Gastrocnemius medialis (tissue), 4 donors: Measurements from ENCODE around the gene MAD1L1. TPM values are rescaled to one million over a fixed set of nuclear protein-coding genes. Genes with fewer than 3 reads are reported as not detected.
"Not testable (repeated sequence)": the region's sequence is repeated elsewhere in the genome, so short reads cannot be mapped to it uniquely, and the experiment has no call there.

ENCODE experiments used
- ATAC-seq, 2 donors: fragments of 150-250 bp; one replicate each; pipeline ENCODE4 v1.9.1; 2016
- DNase-seq, 2 donors: peaks; one replicate each; pipeline ENCODE4 v3.0.0-alpha.2; 2019
- H3K27ac ChIP-seq, 4 donors: fragments of 200-600 bp; sonication (generic); 1 replicate in 1 of 4; 2 replicates in 3 of 4; pipeline ENCODE4 v1.5.1; 2016 to 2018; ENCODE audit warnings: mild to moderate bottlenecking in 2 of 4, moderate library complexity in 1 of 4
- H3K27me3 ChIP-seq, 3 donors: fragments of 200-600 bp; sonication (generic) in 2 of 3; 1 replicate in 1 of 3; 2 replicates in 2 of 3; pipeline versions ENCODE4 v1.5.1 to v1.6.0; 2016 to 2019; ENCODE audit warnings: mild to moderate bottlenecking in 1 of 3, moderate library complexity in 1 of 3
- H3K36me3 ChIP-seq, 2 donors: fragments of 200-600 bp; sonication (generic) in 1 of 2; one replicate each; pipeline ENCODE4 v1.5.1; 2017 to 2018
- H3K4me1 ChIP-seq, 2 donors: fragments of 200-600 bp; sonication (generic) in 1 of 2; one replicate each; pipeline ENCODE4 v1.5.1; 2016 to 2017; ENCODE audit warnings: mild to moderate bottlenecking in 2 of 2
- H3K4me3 ChIP-seq, 4 donors: fragments of 200-600 bp; sonication (generic) in 3 of 4; 1 replicate in 1 of 4; 2 replicates in 3 of 4; pipeline ENCODE4 v1.5.1; 2016 to 2019; ENCODE audit warnings: mild to moderate bottlenecking in 2 of 4
- H3K9me3 ChIP-seq, 3 donors: fragments of 200-600 bp; sonication (generic) in 2 of 3; 1 replicate in 1 of 3; 2 replicates in 2 of 3; pipeline ENCODE4 v1.5.1; 2016 to 2019
- CTCF ChIP-seq, 5 experiments: fragments of 450-650 bp in 3 of 5; fragments of 200-600 bp in 2 of 5; sonication (generic) in 2 of 5; IDR thresholded peaks in 4 of 5; conservative IDR thresholded peaks in 1 of 5; 1 replicate in 4 of 5; 2 replicates in 1 of 5; pipeline ENCODE4 v1.5.1; 2016 to 2019; ENCODE audit warnings: antibody characterized with exemption in 5 of 5, mild to moderate bottlenecking in 3 of 5, moderate library complexity in 3 of 5
- POLR2A ChIP-seq, 2 donors: fragments of 450-650 bp; IDR thresholded peaks; one replicate each; pipeline ENCODE4 v1.6.1; 2017; ENCODE audit warnings: antibody characterized with exemption in 2 of 2, mild to moderate bottlenecking in 2 of 2, moderate library complexity in 2 of 2
- in situ Hi-C, 4 donors: fragments of 200-750 bp; cut with MboI; loops; one replicate each; pipeline versions ENCODE4 v1.15.0 to v1.8.0; 2017; ENCODE audit warnings: low sequenced_read_pairs in 4 of 4
- intact Hi-C: fragments of 100-400 bp; cut with DNase I; formaldehyde crosslinking; loops from one replicate; pipeline ENCODE4 v1.15.1; 2023; ENCODE audit warnings: low total_unique reads
- total RNA-seq, 4 donors: library from RNA; depleted of rRNA; stranded (reverse); fragments of >200 nt; gene quantifications; one replicate each; pipeline versions ENCODE4 v1.1.0 to v1.2.3, GENCODE V29; 2016

The MAD1L1 gene
- total RNA-seq, 4 donors from 2014 or later: 19.7 to 32.4 (median 22.7) TPM

DNA sequence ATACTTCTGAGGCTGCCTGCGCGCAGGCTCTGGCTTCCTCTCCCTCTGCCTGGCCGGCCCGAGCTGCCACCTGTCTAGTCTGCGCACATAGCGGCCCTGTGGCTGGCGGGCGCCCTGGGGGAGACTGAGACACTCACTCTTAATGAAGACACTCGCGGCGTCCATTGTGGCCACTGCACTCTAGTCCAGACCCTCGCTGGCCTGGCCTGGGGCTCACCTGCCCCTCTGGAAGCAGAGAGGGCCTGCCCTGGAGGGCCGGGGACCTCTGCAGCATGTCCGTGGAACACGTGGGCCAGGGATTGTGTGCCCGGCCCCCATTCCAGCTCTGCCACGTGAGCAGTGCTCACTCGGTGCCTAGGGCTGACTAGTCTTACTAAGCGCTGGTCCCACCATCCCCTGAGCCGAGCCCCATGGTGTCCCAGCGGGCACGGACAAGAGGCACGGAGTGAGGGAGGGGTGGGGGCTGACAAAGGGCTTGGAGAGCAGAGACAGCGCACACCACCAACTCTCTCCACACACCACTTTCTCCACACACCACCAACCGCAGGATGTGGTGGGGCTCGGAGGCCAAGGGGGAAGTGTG, 413.4 kb downstream of the MAD1L1 start:
- Histone ChIP-seq H3K9me3 (no peaks in the 10 kb centered on the region), H3K4me3 (no peak overlapping the region), H3K27ac (no peak overlapping the region), H3K36me3 (no peaks in the 10 kb centered on the region), H3K27me3 (no peaks in the 10 kb centered on the region), H3K4me1 (peaks cover 7 to 14% of the 10 kb centered on the region in 2 donors)
- intact Hi-C loops: no loop called here
- no peak for DNase-seq
- in situ Hi-C loops: no loop called here
- peak; percentile 31 to 61 for ATAC-seq
- TF ChIP-seq CTCF (IDR thresholded peaks at IDR 0.05 in 4 of 5, conservative IDR thresholded peaks at IDR 0.05 in 1 of 5) (no peak), POLR2A (IDR thresholded peaks at IDR 0.05) (no peak)

GRCh38 chr7:1818575-1819258, 414.0 kb downstream of the MAD1L1 start:
- DNase-seq (no peak), ATAC-seq (peak; percentile 6 to 40)
- Histone ChIP-seq H3K27ac (no peak overlapping the region), H3K27me3 (no peaks in the 10 kb centered on the region), H3K4me3 (no peak overlapping the region), H3K9me3 (no peaks in the 10 kb centered on the region), H3K36me3 (no peaks in the 10 kb centered on the region), H3K4me1 (peaks cover 7 to 14% of the 10 kb centered on the region in 2 donors)
- in situ Hi-C loops (no loop called here), intact Hi-C loops (no loop called here)
- TF ChIP-seq CTCF (IDR thresholded peaks at IDR 0.05 in 4 of 5, conservative IDR thresholded peaks at IDR 0.05 in 1 of 5): no peak
- TF ChIP-seq POLR2A (IDR thresholded peaks at IDR 0.05): no peak

- Histone ChIP-seq H3K27me3 (no peaks in the 10 kb centered on the region), H3K4me3 (no peak overlapping the region), H3K36me3 (no peaks in the 10 kb centered on the region), H3K4me1 (peaks cover 7 to 14% of the 10 kb centered on the region in 2 donors), H3K9me3 (no peaks in the 10 kb centered on the region), H3K27ac (no peak overlapping the region)
- DNase-seq (no peak), ATAC-seq (no peak)
- no peak for TF ChIP-seq CTCF (IDR thresholded peaks at IDR 0.05 in 4 of 5, conservative IDR thresholded peaks at IDR 0.05 in 1 of 5)
- no peak for TF ChIP-seq POLR2A (IDR thresholded peaks at IDR 0.05)
- in situ Hi-C loops (no loop called here), intact Hi-C loops (no loop called here)
Observed at GRCh38 chr7:1817061-1817712, 415.6 kb downstream of the MAD1L1 start.

GRCh38 chr7:1816451-1816850, 416.3 kb downstream of the MAD1L1 start:
- H3K4me3 ChIP-seq, intact Hi-C loops, DNase-seq, H3K27me3 ChIP-seq, H3K9me3 ChIP-seq, H3K27ac ChIP-seq, ATAC-seq, H3K36me3 ChIP-seq, in situ Hi-C loops: not testable (repeated sequence)
- H3K4me1 ChIP-seq: peaks cover 11 to 14% of the 10 kb centered on the region in 2 donors

GRCh38 chr7:1815551-1816281, 417.0 kb downstream of the MAD1L1 start:
- in situ Hi-C loops, H3K27me3 ChIP-seq, H3K27ac ChIP-seq, H3K9me3 ChIP-seq, H3K4me3 ChIP-seq, ATAC-seq, H3K36me3 ChIP-seq, DNase-seq, intact Hi-C loops: not testable (repeated sequence)
- peaks cover 11 to 14% of the 10 kb centered on the region in 2 donors for H3K4me1 ChIP-seq
